ENCODE measurements around the gene CELA3B. TPM values are rescaled to one million over a fixed set of nuclear protein-coding genes. Genes with fewer than 3 reads are reported as not detected.
"Not testable (repeated sequence)": the region's sequence is repeated elsewhere in the genome, so short reads cannot be mapped to it uniquely, and the experiment has no call there.

The CELA3B gene
- total and polyA plus RNA-seq, 9 donors: 0.17 to 0.45 (median 0.31) TPM; not detected in 4

GRCh38 chr1:21975296-21975695 is 1.5 kb upstream of the CELA3B start:
- H3K27me3 ChIP-seq (ENCODE audit: control insufficient read depth, insufficient read depth, low read length); H3K9me3 ChIP-seq (replicated peaks; ENCODE audit: control insufficient read depth, low read depth, low read length); H3K36me3 ChIP-seq (ENCODE audit: control insufficient read depth, insufficient read depth, low read length); DNase-seq; H3K27ac ChIP-seq (ENCODE audit: low read length); H3K4me1 ChIP-seq (ENCODE audit: control insufficient read depth, insufficient read depth, low read length); H3K4me3 ChIP-seq (ENCODE audit: low read length): not testable (repeated sequence)
- WGBS (ENCODE audit: insufficient coverage): 100% methylated on average over 1 of the region's 9 CpGs

GRCh38 chr1:21978209-21978608 is 1.4 kb downstream of the CELA3B start:
- H3K27me3 ChIP-seq (ENCODE audit: control insufficient read depth, insufficient read depth, low read length); H3K4me3 ChIP-seq (ENCODE audit: low read length); H3K27ac ChIP-seq (ENCODE audit: low read length); H3K9me3 ChIP-seq (replicated peaks; ENCODE audit: control insufficient read depth, low read depth, low read length); H3K4me1 ChIP-seq (ENCODE audit: control insufficient read depth, insufficient read depth, low read length); DNase-seq; H3K36me3 ChIP-seq (ENCODE audit: control insufficient read depth, insufficient read depth, low read length): not testable (repeated sequence)
- 85% methylated on average over 10 of the region's 11 CpGs for WGBS (ENCODE audit: insufficient coverage)

GRCh38 chr1:21980515-21981220 is 3.8 kb downstream of the CELA3B start:
- not testable (repeated sequence) for H3K27ac ChIP-seq (ENCODE audit: low read length); H3K4me3 ChIP-seq (ENCODE audit: low read length); H3K27me3 ChIP-seq (ENCODE audit: control insufficient read depth, insufficient read depth, low read length); DNase-seq; H3K9me3 ChIP-seq (replicated peaks; ENCODE audit: control insufficient read depth, low read depth, low read length); H3K36me3 ChIP-seq (ENCODE audit: control insufficient read depth, insufficient read depth, low read length); H3K4me1 ChIP-seq (ENCODE audit: control insufficient read depth, insufficient read depth, low read length)
- WGBS (ENCODE audit: insufficient coverage): 94% methylated on average over 2 of the region's 21 CpGs

- H3K36me3 ChIP-seq (ENCODE audit: control insufficient read depth, insufficient read depth, low read length); H3K9me3 ChIP-seq (replicated peaks; ENCODE audit: control insufficient read depth, low read depth, low read length); H3K4me3 ChIP-seq (ENCODE audit: low read length); DNase-seq; H3K4me1 ChIP-seq (ENCODE audit: control insufficient read depth, insufficient read depth, low read length); H3K27me3 ChIP-seq (ENCODE audit: control insufficient read depth, insufficient read depth, low read length); H3K27ac ChIP-seq (ENCODE audit: low read length): not testable (repeated sequence)
- 75% methylated on average over 2 of the region's 4 CpGs for WGBS (ENCODE audit: insufficient coverage)
These were observed 4.4 kb downstream of the CELA3B start for GRCh38 chr1:21981253-21981652.

GRCh38 chr1:21982122-21982521 is 5.3 kb downstream of the CELA3B start:
- H3K36me3 ChIP-seq (ENCODE audit: control insufficient read depth, insufficient read depth, low read length); H3K27ac ChIP-seq (ENCODE audit: low read length); H3K9me3 ChIP-seq (replicated peaks; ENCODE audit: control insufficient read depth, low read depth, low read length); DNase-seq; H3K4me1 ChIP-seq (ENCODE audit: control insufficient read depth, insufficient read depth, low read length); H3K4me3 ChIP-seq (ENCODE audit: low read length); H3K27me3 ChIP-seq (ENCODE audit: control insufficient read depth, insufficient read depth, low read length): not testable (repeated sequence)
- 30% methylated on average over 1 of the region's 6 CpGs for whole genome bisulfite sequencing (ENCODE audit: insufficient coverage)

GRCh38 chr1:21983539-21983938 is 6.7 kb downstream of the CELA3B start:
- not testable (repeated sequence) for H3K4me1 ChIP-seq (ENCODE audit: control insufficient read depth, insufficient read depth, low read length); H3K27ac ChIP-seq (ENCODE audit: low read length); H3K27me3 ChIP-seq (ENCODE audit: control insufficient read depth, insufficient read depth, low read length); DNase-seq; H3K4me3 ChIP-seq (ENCODE audit: low read length); H3K9me3 ChIP-seq (replicated peaks; ENCODE audit: control insufficient read depth, low read depth, low read length); H3K36me3 ChIP-seq (ENCODE audit: control insufficient read depth, insufficient read depth, low read length)
- no CpG with 5 or more reads among the region's 15 CpGs for WGBS (ENCODE audit: insufficient coverage)

- not testable (repeated sequence) for H3K27me3 ChIP-seq (ENCODE audit: control insufficient read depth, insufficient read depth, low read length); H3K36me3 ChIP-seq (ENCODE audit: control insufficient read depth, insufficient read depth, low read length); H3K4me3 ChIP-seq (ENCODE audit: low read length); H3K9me3 ChIP-seq (replicated peaks; ENCODE audit: control insufficient read depth, low read depth, low read length); H3K27ac ChIP-seq (ENCODE audit: low read length); DNase-seq; H3K4me1 ChIP-seq (ENCODE audit: control insufficient read depth, insufficient read depth, low read length)
- no CpG with 5 or more reads among the region's 5 CpGs for WGBS (ENCODE audit: insufficient coverage)
These were observed 9.1 kb downstream of the CELA3B start for GRCh38 chr1:21985893-21986292.

GRCh38 chr1:21986386-21986785 is 9.6 kb downstream of the CELA3B start:
- not testable (repeated sequence) for H3K36me3 ChIP-seq (ENCODE audit: control insufficient read depth, insufficient read depth, low read length); H3K4me1 ChIP-seq (ENCODE audit: control insufficient read depth, insufficient read depth, low read length); H3K9me3 ChIP-seq (replicated peaks; ENCODE audit: control insufficient read depth, low read depth, low read length); H3K27ac ChIP-seq (ENCODE audit: low read length); H3K27me3 ChIP-seq (ENCODE audit: control insufficient read depth, insufficient read depth, low read length); DNase-seq; H3K4me3 ChIP-seq (ENCODE audit: low read length)
- WGBS (ENCODE audit: insufficient coverage): 79% methylated on average over 2 of the region's 12 CpGs

GRCh38 chr1:21989672-21990393 is 13.0 kb downstream of the CELA3B start:
- H3K36me3 ChIP-seq (ENCODE audit: control insufficient read depth, insufficient read depth, low read length): not testable (repeated sequence)
- no CpG with 5 or more reads among the region's 5 CpGs for WGBS (ENCODE audit: insufficient coverage)

GRCh38 chr1:21992186-21992585 is 15.4 kb downstream of the CELA3B start:
- not testable (repeated sequence) for H3K4me1 ChIP-seq (ENCODE audit: control insufficient read depth, insufficient read depth, low read length); DNase-seq; H3K9me3 ChIP-seq (replicated peaks; ENCODE audit: control insufficient read depth, low read depth, low read length); H3K4me3 ChIP-seq (ENCODE audit: low read length); H3K27me3 ChIP-seq (ENCODE audit: control insufficient read depth, insufficient read depth, low read length); H3K36me3 ChIP-seq (ENCODE audit: control insufficient read depth, insufficient read depth, low read length); H3K27ac ChIP-seq (ENCODE audit: low read length)
- WGBS (ENCODE audit: insufficient coverage): 89% methylated on average over 3 of the region's 3 CpGs

More at GRCh38 chr1:21989672-21990393, 13.0 kb downstream of the CELA3B start:
- H3K4me3 ChIP-seq (ENCODE audit: low read length); H3K4me1 ChIP-seq (ENCODE audit: control insufficient read depth, insufficient read depth, low read length); H3K27ac ChIP-seq (ENCODE audit: low read length); DNase-seq; H3K27me3 ChIP-seq (ENCODE audit: control insufficient read depth, insufficient read depth, low read length); H3K9me3 ChIP-seq (replicated peaks; ENCODE audit: control insufficient read depth, low read depth, low read length): not testable (repeated sequence)

Measured in muscle of leg (tissue), 11 donors.